Trophoblast cell (in vitro differentiated cells and primary cell): ENCODE results near the gene RPL13.

Source experiments
- DNase-seq, 2 donors: peaks; one replicate each; pipeline ENCODE4 v3.0.0-alpha.2; 2016
- H2AFZ ChIP-seq: 2 replicates; pipeline ENCODE4 v1.6.1; 2013; ENCODE audit warnings: low read length, moderate library complexity, mild to moderate bottlenecking; ENCODE audit not compliant: insufficient read depth, poor library complexity
- H2AK5ac ChIP-seq: 2 replicates; pipeline ENCODE4 v1.6.1; 2013; ENCODE audit warnings: mild to moderate bottlenecking, low read length
- H2BK120ac ChIP-seq: 2 replicates; pipeline ENCODE4 v1.6.1; 2013; ENCODE audit warnings: low read length, mild to moderate bottlenecking, moderate library complexity; ENCODE audit not compliant: insufficient read depth, poor library complexity
- H2BK12ac ChIP-seq: 2 replicates; pipeline ENCODE4 v1.6.1; 2013; ENCODE audit warnings: mild to moderate bottlenecking, low read length, moderate library complexity
- H2BK5ac ChIP-seq: 2 replicates; pipeline ENCODE4 v1.6.1; 2013; ENCODE audit warnings: low read length, low read depth, moderate library complexity, mild to moderate bottlenecking; ENCODE audit not compliant: poor library complexity
- H3K14ac ChIP-seq: 2 replicates; pipeline ENCODE4 v1.6.1; 2013; ENCODE audit warnings: mild to moderate bottlenecking, low read length
- H3K18ac ChIP-seq: 2 replicates; pipeline ENCODE4 v1.6.1; 2013; ENCODE audit warnings: mild to moderate bottlenecking, low read length
- H3K23ac ChIP-seq: 2 replicates; pipeline ENCODE4 v1.6.1; 2013; ENCODE audit warnings: low read length
- H3K27ac ChIP-seq: 2 replicates; pipeline ENCODE4 v1.5.1; 2013; ENCODE audit warnings: low read depth, mild to moderate bottlenecking, inconsistent platforms, low read length, moderate library complexity
- H3K27me3 ChIP-seq: 2 replicates; pipeline ENCODE4 v1.6.1; 2013; ENCODE audit warnings: inconsistent platforms, mild to moderate bottlenecking, low read length, moderate library complexity; ENCODE audit not compliant: insufficient read depth
- H3K36me3 ChIP-seq, 2 experiments: 1 replicate in 1 of 2; 2 replicates in 1 of 2; pipeline ENCODE4 v1.6.1; 2013; ENCODE audit warnings: low read length in 2 of 2, mild to moderate bottlenecking in 2 of 2, moderate library complexity in 1 of 2; ENCODE audit not compliant: insufficient read depth in 2 of 2, control insufficient read depth in 1 of 2
- H3K4ac ChIP-seq: 2 replicates; pipeline ENCODE4 v1.6.1; 2013; ENCODE audit warnings: low read depth, mild to moderate bottlenecking, low read length, moderate library complexity
- H3K4me1 ChIP-seq, 2 experiments: 1 replicate in 1 of 2; 2 replicates in 1 of 2; pipeline ENCODE4 v1.6.1; 2013; ENCODE audit warnings: low read length in 2 of 2, mild to moderate bottlenecking in 2 of 2, moderate library complexity in 1 of 2; ENCODE audit not compliant: insufficient read depth in 2 of 2, control insufficient read depth in 1 of 2
- H3K4me2 ChIP-seq: 2 replicates; pipeline ENCODE4 v1.6.1; 2013; ENCODE audit warnings: inconsistent platforms, mild to moderate bottlenecking, low read length, moderate library complexity
- H3K4me3 ChIP-seq: 2 replicates; pipeline ENCODE4 v1.5.1; 2013; ENCODE audit warnings: mild to moderate bottlenecking, low read depth, low read length, inconsistent platforms
- H3K79me1 ChIP-seq: one replicate; pipeline ENCODE4 v1.6.1; 2013; ENCODE audit warnings: low read length
- H3K79me2 ChIP-seq: 2 replicates; pipeline ENCODE4 v1.6.1; 2013; ENCODE audit warnings: low read length, mild to moderate bottlenecking; ENCODE audit not compliant: control insufficient read depth, insufficient read depth, poor library complexity
- H3K9ac ChIP-seq: 2 replicates; pipeline ENCODE4 v1.6.1; 2013; ENCODE audit warnings: mild to moderate bottlenecking, low read length
- H3K9me3 ChIP-seq: 2 replicates; pipeline ENCODE4 v1.6.1; 2013; ENCODE audit warnings: low read depth, mild to moderate bottlenecking, control low read depth, inconsistent platforms, low read length; ENCODE audit not compliant: insufficient read depth
- H4K12ac ChIP-seq: 2 replicates; pipeline ENCODE4 v1.6.1; 2013; ENCODE audit warnings: low read depth, mild to moderate bottlenecking, low read length, moderate library complexity
- H4K8ac ChIP-seq: 2 replicates; pipeline ENCODE4 v1.6.1; 2013; ENCODE audit warnings: low read depth, mild to moderate bottlenecking, low read length, moderate library complexity
- H4K91ac ChIP-seq: one replicate; pipeline ENCODE4 v1.6.1; 2013; ENCODE audit warnings: low read depth, mild to moderate bottlenecking, low read length, moderate library complexity
- WGBS: extraction: QIAGEN DNeasy Blood & Tissue Kit; methylation state at CpG from one replicate; pipeline ENCODE4 v1.1.7; 2013; ENCODE audit warnings: missing lambda C conversion rate; ENCODE audit not compliant: insufficient read length, insufficient coverage; ENCODE audit errors: extremely low coverage; 5-methylcytosine and 5-hydroxymethylcytosine counted together

Gene RPL13

DNA sequence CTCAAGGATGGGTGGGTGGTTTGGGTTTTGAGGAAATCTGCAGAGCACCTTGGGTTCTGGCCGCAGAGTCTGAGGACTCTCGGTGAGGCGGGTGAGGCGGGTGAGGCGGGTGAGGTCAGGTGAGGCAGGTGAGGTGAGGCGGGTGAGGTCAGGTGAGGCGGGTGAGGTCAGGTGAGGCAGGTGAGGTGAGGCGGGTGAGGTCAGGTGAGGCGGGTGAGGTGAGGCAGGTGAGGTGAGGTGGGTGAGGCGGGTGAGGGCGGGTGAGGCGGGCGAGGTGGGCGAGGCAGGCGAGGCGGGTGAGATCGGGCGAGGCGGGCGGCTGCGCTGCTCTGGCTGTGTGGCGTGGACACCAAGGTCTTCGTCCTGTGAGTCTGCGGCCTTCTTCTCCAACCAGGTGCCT lies 24.1 kb upstream of the RPL13 start:
- H3K4ac ChIP-seq: no peak overlapping the region
- H2AK5ac ChIP-seq: no peak overlapping the region
- no peak overlapping the region for H3K27ac ChIP-seq
- H4K91ac ChIP-seq: no peak overlapping the region
- no peak overlapping the region for H3K14ac ChIP-seq
- no peak overlapping the region for H2BK5ac ChIP-seq
- H3K9ac ChIP-seq: no peak overlapping the region
- H3K79me1 ChIP-seq: no peaks in the 10 kb centered on the region
- WGBS: no CpG with 5 or more reads among the region's 24 CpGs
- peaks cover 68 to 71% of the 10 kb centered on the region in 2 experiments for H3K36me3 ChIP-seq
- no peak overlapping the region for H3K23ac ChIP-seq
- no peak overlapping the region for H3K18ac ChIP-seq
- H3K27me3 ChIP-seq: no peaks in the 10 kb centered on the region
- H4K12ac ChIP-seq: no peak overlapping the region
- no peaks in the 10 kb centered on the region for H3K4me1 ChIP-seq
- no peak overlapping the region for H3K4me2 ChIP-seq
- H3K9me3 ChIP-seq: peaks cover 2% of the 10 kb centered on the region
- no peak overlapping the region for H4K8ac ChIP-seq
- no peaks in the 10 kb centered on the region for H3K79me2 ChIP-seq
- H2BK120ac ChIP-seq: no peak overlapping the region
- H2BK12ac ChIP-seq: no peak overlapping the region
- DNase-seq: no peak
- no peak overlapping the region for H2AFZ ChIP-seq
- no peak overlapping the region for H3K4me3 ChIP-seq

DNA sequence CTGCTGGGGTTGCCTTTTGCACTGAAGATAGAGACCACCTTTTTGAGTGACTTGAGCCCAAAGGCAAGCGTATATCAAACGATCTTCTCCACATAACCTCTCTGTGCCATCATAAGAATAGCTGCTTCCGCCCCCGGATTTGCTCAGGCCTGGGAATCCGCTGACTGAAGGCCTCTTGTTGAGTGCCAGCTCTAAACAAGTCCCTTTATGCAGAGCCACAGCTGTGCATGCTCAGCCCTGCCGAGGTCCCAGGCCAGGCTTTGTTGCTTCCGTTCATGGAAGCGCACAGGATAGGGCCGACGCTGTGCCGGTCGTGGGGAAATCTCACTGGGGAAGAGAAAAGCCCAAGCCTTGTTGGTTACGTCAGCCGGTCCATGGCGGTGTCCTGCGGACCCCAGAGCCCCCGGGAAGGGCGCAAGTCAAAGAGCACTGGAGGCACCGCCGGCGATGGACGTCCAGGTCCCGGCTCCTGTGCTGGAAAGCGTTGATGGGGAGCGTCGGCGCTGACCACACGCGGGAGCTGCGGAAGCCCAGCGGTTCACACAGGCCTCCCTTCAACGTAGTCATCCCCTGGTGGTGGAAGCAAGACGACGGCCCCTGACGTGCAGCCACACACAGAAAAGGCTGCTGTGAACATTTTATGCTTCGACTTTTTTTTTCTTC lies 23.5 kb upstream of the RPL13 start:
- no peak overlapping the region for H3K4me3 ChIP-seq
- H3K14ac ChIP-seq: no peak overlapping the region
- H3K4ac ChIP-seq: no peak overlapping the region
- H2BK12ac ChIP-seq: no peak overlapping the region
- no peak overlapping the region for H2AK5ac ChIP-seq
- peaks cover 2% of the 10 kb centered on the region for H3K9me3 ChIP-seq
- no peak overlapping the region for H3K23ac ChIP-seq
- H4K12ac ChIP-seq: no peak overlapping the region
- no peak overlapping the region for H2BK120ac ChIP-seq
- no peak for DNase-seq
- H3K18ac ChIP-seq: no peak overlapping the region
- H3K27ac ChIP-seq: no peak overlapping the region
- H3K27me3 ChIP-seq: no peaks in the 10 kb centered on the region
- no peak overlapping the region for H4K8ac ChIP-seq
- no peaks in the 10 kb centered on the region for H3K79me2 ChIP-seq
- H3K9ac ChIP-seq: no peak overlapping the region
- H4K91ac ChIP-seq: no peak overlapping the region
- no peaks in the 10 kb centered on the region for H3K79me1 ChIP-seq
- no CpG with 5 or more reads among the region's 36 CpGs for WGBS
- no peak overlapping the region for H2AFZ ChIP-seq
- no peak overlapping the region for H3K4me2 ChIP-seq
- H3K4me1 ChIP-seq: no peaks in the 10 kb centered on the region
- no peak overlapping the region for H2BK5ac ChIP-seq
- peaks cover 67 to 70% of the 10 kb centered on the region in 2 experiments for H3K36me3 ChIP-seq

DNA sequence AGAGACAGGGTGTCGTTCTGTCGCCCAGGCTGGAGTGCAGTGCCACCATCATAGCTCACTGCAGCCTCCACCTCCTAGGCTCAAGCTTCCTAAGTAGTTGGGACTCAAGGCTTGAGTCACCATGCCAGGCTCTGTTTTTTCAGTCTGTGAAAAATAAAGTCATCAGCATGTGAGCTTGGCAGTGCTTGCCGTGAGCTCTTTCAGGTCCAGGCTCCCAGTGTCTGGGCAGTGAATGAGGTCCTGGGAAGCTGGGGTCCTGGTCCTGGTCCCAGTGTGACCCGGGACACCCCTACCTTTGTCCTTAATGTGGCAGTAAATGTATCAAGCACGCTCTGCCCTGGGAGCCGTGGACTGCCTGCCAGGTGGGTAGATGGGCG lies 22.9 kb upstream of the RPL13 start:
- H4K8ac ChIP-seq: no peak overlapping the region
- H2BK120ac ChIP-seq: no peak overlapping the region
- no peak overlapping the region for H4K12ac ChIP-seq
- WGBS: no CpG with 5 or more reads among the region's 7 CpGs
- H3K14ac ChIP-seq: no peak overlapping the region
- DNase-seq: no peak
- H2BK5ac ChIP-seq: no peak overlapping the region
- no peak overlapping the region for H2BK12ac ChIP-seq
- no peak overlapping the region for H3K9ac ChIP-seq
- no peak overlapping the region for H3K18ac ChIP-seq
- peaks cover 2% of the 10 kb centered on the region for H3K9me3 ChIP-seq
- H3K4ac ChIP-seq: no peak overlapping the region
- no peak overlapping the region for H3K4me2 ChIP-seq
- no peak overlapping the region for H3K27ac ChIP-seq
- H4K91ac ChIP-seq: no peak overlapping the region
- H2AK5ac ChIP-seq: no peak overlapping the region
- H3K4me1 ChIP-seq: no peaks in the 10 kb centered on the region
- H3K79me2 ChIP-seq: no peaks in the 10 kb centered on the region
- peaks cover 64 to 67% of the 10 kb centered on the region in 2 experiments for H3K36me3 ChIP-seq
- H3K23ac ChIP-seq: no peak overlapping the region
- no peaks in the 10 kb centered on the region for H3K79me1 ChIP-seq
- H2AFZ ChIP-seq: no peak overlapping the region
- no peak overlapping the region for H3K4me3 ChIP-seq
- no peaks in the 10 kb centered on the region for H3K27me3 ChIP-seq

- no peak overlapping the region for H4K91ac ChIP-seq
- no peak overlapping the region for H3K14ac ChIP-seq
- H3K27me3 ChIP-seq: no peaks in the 10 kb centered on the region
- H3K36me3 ChIP-seq: peaks cover 61 to 65% of the 10 kb centered on the region in 2 experiments
- no CpG with 5 or more reads among the region's 12 CpGs for WGBS
- H3K4ac ChIP-seq: no peak overlapping the region
- H2BK12ac ChIP-seq: no peak overlapping the region
- H3K4me3 ChIP-seq: no peak overlapping the region
- H3K79me1 ChIP-seq: no peaks in the 10 kb centered on the region
- no peaks in the 10 kb centered on the region for H3K79me2 ChIP-seq
- H2BK5ac ChIP-seq: no peak overlapping the region
- no peak overlapping the region for H2AFZ ChIP-seq
- no peak overlapping the region for H3K23ac ChIP-seq
- no peak overlapping the region for H3K4me2 ChIP-seq
- H3K27ac ChIP-seq: no peak overlapping the region
- H3K9ac ChIP-seq: no peak overlapping the region
- peaks cover 2% of the 10 kb centered on the region for H3K9me3 ChIP-seq
- H2AK5ac ChIP-seq: no peak overlapping the region
- H4K8ac ChIP-seq: no peak overlapping the region
- H3K4me1 ChIP-seq: no peaks in the 10 kb centered on the region
- no peak for DNase-seq
- H3K18ac ChIP-seq: no peak overlapping the region
- H2BK120ac ChIP-seq: no peak overlapping the region
- H4K12ac ChIP-seq: no peak overlapping the region
Measured at GRCh38 chr16:89538286-89538685, 22.2 kb upstream of the RPL13 start.
